NCI-H446 (cell line): ENCODE data around the gene ARNT2.

Experiments used
- DNase-seq, 2 experiments: peaks; one replicate each; lab custom pipeline; 2025; lab: John Stamatoyannopoulos, UW

Gene ARNT2

DNA sequence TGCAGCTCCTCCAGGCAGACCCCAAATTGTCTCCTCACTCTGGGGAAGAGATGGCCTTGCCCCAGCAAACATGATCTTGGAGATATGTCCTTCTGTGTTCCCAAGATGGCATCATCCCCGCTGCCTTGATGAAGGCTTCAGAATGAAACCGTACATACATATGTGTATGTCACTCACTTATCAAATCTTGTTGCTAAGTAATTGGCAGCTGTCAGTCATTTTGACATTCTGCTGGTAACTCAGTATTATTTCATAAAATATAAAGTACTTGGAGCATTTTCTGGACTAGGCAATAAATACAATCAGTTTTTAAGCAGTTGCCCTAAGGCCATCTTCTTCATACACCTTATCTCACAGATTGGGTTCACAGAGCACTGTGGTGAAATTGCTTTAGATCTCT is 62.4 kb downstream of the ARNT2 start:
- DNase-seq: no peak

DNA sequence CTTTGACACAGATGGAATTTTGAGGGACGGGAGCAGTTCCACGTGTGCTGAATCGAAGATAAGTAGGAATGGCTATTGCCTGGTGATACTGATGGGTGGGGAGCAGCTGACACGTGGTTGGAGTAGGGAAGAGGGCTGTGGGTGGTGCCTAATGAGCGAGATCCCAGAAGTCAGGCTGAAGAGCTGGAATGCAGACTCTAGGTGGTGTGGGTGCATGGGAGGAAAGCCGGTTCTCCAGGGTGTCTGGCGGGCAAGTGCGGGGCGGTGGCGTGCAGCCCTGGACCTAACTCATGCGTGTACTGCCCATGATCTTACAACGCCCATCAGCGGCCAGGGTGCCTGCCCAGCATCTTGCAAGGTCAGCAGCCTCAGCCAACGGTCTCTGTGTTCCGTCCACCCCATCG is 63.1 kb downstream of the ARNT2 start:
- no peak for DNase-seq

DNA sequence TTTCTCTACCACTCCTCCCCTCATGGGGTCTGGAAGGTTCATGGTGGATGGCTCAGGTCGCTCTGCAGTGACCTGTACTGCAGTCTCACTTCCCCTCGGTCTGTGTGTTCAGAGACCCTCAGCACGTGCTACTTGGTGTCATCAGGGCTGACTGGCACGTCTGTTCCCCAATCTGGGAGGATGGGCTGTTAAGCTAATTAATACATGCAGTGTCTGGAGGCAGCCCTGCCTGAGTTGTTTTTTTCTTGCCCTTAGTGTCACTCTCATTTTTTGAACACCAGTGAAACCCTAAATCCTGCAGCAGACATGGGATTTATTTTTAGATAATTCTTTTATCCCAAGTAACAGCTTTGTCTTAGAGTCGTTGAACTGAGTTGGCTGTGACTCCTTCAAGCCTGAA is 64.6 kb downstream of the ARNT2 start:
- no peak for DNase-seq

DNA sequence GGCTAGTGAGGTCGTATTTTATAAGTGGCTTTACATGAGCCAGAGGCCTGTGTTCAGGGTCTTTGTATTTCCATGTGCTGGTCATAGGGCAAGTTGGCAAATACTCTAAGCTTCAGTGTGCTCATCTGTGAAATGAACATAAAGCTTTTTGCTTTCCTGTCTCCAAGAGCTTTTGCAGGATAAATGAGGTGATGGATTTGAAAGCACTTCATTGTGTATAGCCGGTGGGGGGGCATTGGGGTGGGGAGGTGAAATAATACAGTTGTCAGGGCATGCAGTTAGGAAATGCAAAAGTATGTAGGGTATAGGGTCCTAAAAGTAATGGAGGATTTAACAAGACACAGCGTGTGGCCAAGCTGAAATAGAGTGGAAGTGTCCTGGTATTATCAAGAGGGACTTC is 67.7 kb downstream of the ARNT2 start:
- no peak for DNase-seq

DNA sequence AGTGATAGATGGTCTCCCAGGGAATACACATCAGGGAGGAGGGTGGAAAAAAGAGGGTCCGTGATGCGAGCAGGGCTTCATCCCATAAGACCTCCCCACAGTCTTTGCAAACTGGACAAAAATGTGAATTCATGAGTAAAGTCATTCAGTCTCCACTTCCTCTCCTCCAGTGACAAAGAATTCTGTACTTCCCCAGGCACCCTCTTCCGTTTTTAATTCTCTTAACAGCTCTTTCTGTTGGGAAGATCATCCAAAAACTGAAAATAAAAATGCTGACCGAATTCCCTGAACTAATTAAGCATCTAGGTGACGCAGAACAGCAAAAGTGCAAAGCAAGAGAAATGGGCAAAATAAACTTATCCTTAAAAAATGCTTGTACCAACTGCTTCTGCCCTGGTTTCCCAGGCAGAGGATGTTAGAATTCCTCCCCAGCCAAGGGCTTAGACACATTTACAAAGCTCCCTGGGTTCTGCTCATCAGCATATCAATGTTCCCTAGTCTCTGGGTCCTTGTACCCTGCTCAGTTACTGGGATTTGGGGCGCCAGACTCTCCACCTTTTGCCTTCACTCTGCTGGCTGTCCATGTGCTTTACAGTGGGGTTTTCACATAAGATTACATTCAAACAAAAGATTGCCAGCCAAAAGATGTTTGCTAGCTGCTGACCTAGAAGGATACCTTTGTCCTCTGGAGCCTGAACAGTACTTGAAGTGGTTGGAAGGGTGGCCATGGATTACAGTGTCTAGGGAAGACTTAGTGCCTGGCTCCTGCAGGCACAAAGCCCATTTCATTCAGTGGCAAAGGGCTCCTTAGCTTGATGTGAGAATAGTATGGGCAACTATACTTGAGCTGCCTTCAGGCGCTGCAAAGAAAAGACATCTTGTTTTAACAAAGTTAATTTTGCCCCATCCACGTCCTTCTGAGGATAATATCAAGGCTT is 69.4 kb downstream of the ARNT2 start:
- DNase-seq: no peak

DNA sequence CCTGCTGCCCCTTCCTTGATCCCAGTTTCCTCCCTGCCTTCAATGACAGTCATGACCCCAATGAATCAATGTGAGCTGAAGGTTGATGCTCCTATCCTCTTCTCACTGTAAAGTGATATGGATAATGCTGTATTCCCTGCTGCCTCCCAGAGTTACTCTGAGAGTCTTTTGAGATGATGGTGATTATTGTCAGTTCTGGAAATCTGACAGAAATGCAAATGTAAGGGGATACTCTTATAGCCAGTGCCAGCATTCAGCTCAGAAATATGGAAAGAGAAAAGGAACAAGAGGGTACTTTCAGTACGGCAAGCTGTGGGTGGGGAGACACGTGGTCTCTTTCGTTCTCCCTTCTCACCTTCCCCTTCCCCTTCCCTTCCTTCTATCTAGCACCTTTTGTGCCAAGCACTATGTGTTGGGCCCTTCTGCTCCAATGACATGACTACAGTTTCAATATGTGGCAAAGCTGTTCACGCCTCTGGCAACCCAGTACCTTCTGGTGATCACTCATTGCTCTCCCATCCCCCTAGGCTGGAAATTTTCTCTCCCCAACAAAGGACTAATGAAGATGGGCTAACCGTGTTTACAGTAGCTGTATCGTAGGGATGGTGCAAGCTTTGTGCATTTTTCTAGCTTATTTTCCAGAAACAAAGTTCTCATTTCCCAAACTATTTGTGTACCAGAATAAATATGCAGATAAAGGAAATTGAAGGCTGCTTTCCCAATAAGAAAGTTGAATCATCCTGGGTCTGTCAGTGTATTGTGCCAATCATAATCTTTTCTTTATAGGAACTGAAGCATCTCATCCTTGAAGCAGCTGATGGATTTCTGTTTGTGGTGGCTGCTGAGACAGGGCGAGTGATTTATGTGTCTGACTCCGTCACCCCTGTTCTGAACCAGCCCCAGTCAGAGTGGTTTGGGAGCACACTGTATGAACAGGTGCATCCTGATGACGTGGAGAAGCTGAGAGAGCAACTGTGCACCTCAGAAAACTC is 70.3 kb downstream of the ARNT2 start:
- DNase-seq: no peak

DNA sequence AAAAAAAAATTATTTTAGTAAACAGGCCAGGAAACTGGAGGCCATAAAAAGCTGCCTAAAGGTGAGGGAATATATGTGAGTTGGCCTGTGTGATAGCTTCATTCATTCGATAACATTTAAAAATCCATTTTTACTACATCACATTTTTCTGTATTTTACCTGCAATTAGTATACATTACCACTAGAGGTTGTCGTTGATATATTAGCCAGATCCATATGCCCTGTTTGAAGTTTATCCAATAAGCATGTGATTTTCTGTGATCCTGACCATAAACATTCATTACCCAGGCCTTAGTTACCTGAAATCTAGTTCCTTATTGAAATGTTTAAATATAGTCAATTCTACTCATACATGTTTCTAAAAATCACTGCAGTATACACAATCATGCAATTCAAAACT is 71.4 kb downstream of the ARNT2 start:
- no peak for DNase-seq

DNA sequence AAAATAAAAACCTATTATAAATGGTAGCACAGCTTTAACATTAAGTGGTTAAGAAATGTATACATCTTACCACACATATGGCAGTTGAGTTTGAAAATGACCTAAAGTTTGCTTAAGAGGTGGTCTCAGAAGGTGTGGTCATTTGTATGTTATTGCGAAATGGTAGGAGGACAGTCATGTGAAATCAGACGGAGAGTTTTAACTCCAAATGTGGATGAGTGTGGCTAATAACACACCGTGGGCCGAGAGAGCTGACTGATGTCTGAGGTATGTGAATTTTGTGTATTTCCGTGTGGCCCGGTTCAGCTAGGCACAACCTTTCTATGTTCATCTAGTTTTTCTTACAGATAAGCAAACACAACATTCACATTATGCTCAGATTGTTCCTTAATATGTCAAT is 71.9 kb downstream of the ARNT2 start:
- no peak for DNase-seq

DNA sequence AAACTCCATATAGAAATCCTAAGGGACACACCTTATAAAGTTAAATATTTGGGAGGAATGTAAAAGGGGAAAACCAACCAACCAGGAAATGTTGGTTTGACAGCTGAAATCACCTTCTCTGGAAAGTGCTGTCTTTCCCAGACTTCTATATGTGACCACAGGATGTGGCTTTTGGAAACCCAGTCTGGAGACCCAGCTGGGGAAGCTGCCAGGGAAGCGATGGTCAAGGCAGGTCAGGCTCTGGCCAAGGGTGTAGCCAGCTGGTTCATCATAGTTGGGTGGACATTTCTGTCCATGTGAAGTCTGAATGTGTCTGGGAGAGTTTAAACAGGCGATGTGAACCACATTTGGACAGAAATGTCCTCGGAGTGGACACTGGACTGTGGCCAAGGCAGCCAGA is 73.9 kb downstream of the ARNT2 start:
- DNase-seq: no peak

DNA sequence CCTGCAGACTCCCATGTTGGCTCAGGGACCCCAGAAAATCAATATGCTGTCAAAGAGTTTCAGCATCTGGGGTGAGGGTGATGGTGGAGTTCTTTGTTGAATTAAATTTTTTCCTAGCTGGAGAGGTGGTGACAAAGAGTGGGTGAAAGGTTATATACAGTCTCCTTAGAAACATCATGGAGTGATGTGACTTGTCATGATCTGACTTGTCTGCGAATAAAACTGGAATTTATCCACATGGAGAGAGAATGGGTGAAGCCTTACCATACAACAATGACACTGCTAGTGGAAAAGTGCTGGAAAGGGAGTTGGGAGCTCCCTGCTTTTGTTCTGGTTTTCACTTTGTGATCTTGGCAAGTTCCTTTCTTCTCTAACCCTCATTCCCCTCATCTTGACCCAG is 75.0 kb downstream of the ARNT2 start:
- DNase-seq: no peak

DNA sequence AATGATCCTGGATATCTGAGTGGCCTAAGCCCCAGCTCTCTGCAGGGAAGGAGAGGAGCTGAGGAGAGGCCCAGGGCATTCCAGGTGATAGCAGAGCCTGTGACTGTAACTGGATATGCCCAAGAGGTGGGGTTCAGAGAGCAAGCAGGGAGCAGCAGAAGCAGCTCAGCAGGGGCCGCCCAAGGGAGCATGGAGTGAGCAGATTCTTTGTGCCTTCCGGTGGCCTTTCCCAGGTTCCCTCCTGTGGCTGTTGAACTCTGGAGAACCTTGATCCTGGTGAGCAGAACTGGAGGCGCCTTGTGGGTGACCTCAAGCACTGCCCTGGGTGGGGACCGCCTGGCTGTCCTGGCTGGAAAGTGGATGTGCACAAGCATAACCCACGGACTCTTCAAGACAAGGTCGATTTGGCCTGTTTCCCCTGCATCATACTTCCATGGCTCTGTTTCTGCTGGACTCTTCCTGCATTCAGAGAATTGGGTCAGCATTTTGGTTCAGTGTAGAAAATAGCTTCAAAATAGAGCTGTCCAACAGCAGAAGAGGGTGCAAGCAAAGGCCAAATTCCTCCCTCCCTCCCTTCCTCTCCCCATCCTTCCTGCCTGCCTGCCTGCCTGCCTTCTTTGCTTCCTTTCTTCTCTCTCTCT is 76.1 kb downstream of the ARNT2 start:
- no peak for DNase-seq

DNA sequence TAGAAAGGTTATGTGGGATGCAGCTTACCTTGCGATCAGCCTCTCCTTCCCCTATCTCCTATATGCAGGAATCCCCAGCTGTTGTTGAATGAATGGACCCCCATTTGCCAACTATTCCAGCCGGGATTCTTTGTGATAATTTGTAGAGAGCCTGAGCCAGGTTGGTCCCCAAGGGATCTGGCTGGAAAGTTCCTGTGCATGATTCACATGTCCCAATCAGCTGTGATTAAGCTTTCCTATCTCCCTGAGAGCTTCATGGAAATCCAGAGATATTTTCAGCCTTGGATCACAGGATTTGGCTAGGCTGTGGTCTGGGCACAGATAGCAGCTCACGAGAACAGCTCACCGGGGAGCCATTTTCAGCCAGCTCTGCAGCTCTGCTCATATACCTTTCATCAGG is 76.7 kb downstream of the ARNT2 start:
- DNase-seq: peak in 1 of 2 experiments; percentile 2

DNA sequence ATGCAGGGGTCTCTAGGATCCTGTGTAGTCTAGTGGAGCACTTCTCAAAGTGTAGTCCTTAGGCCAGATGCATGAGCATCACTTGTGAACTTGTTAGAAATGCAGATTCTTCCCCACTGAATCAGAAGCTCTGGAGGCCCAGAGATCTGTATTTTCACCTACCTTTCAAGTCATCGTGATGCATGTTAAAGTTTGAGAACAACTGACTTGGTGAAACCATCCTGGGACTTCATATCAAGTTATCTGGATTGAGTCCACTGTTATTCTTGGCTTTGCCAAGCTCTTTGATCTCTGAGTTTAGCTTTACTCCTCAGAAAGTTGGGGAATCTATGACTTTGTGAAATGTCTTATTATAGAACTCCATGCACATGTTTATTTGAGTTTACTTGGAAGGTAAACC is 78.5 kb downstream of the ARNT2 start:
- no peak for DNase-seq

DNA sequence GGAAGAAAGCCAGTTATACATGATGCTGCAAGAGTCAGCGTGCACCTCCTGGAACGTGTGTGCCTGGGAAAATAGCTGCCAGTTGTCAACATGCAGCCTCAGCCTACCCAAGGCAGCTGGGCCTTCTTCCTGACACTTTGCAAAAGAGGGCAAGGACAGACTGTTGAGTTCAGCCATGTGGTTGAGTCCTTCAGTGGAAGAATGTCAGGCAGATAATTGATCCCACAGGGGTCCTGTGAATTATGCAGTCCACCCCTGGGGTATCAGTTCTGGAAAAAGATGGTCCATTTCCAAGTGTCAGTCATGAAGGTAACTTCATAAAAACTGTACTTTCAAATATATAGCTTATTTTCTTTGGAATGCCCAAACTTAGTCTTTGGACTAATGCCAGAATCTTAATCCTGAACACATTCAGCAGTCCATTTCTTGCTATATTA is 79.6 kb downstream of the ARNT2 start:
- DNase-seq: no peak

DNA sequence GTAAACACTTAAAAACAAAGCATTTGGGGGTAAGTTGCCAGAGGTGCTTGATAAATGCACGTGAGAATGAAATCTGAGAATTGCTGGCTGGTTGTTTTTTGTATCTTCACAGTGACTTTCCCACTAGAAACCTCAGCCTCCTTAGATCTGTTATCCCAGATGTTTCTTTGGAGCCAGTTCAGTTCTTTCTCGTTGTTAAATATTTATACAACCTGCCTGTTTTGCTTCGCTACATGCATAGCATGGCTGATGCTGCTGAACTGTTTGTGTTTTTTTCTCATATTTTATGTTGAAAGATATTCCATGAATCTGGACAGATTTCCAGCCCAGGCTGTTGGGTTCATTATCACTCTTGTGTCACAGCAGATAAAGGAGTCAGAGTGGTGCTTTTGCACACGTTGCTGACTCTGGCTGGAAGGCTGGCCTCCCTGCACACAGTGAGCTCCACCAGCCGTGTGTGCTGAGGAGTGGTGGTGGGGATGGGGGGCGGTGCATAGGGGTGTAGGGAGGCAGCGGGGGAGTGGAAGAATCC is 80.2 kb downstream of the ARNT2 start:
- no peak for DNase-seq

DNA sequence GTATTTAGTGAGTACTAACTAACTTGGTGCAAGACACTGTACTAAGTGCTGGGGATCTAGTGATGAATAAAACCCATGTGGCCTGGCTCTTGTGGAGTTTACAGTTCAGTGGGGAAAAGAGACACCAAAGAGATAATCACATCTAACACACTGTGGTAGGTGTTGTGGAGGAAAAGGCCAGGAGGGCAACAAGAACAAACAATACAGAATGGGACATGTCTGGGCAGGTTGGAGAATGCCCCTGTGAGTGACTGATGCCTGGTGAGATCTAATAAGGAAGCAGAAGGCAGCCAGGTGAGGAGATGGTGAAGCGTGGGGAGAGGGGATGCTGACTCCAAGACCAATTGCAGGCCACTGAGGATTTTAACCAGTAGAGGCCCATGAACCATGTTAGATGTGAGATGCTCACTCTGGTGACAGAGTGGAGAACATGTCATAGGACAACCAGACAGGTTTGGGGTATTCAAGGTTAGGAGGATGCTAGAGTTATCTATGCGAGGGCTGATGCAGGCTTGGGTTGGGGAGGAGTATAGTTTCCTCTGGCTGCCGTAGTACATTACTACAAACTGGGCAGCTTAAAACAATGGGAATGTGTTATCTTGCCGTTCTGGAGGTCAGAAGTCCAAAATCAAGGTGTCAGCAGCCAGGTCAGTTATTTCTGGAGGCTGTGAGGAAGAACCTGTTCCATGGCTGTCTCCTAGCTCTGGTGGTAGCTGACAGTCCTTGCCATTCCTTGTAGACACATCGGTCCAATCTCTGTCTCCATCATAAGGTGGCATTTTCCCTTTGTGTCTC is 81.4 kb downstream of the ARNT2 start:
- DNase-seq: no peak

DNA sequence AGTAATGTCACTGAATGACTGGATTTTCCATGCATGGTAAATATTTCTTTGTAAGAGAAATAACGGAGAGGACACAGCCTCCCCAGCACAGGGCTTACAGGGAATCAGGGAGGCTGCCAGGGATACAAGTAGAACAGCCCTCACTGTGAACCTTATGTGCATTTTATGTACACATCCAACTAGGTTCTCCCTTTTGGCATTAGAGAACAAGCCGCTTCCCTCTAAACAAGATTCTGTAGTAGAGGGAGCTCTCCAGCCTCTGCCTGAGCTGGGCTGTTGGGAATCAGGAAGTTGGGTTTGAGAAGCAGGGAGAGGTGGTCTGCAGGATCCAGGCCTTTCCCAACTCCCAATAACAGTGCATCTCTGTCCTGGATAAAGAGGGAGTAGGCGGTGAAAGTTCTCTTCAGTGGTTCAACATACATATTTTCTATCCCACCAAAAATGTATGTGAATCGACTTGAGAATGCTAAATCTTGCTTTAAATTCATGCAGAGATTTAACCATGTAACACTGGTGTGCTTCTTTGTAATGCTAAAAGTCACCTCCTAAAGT is 83.7 kb downstream of the ARNT2 start:
- DNase-seq: no peak

DNA sequence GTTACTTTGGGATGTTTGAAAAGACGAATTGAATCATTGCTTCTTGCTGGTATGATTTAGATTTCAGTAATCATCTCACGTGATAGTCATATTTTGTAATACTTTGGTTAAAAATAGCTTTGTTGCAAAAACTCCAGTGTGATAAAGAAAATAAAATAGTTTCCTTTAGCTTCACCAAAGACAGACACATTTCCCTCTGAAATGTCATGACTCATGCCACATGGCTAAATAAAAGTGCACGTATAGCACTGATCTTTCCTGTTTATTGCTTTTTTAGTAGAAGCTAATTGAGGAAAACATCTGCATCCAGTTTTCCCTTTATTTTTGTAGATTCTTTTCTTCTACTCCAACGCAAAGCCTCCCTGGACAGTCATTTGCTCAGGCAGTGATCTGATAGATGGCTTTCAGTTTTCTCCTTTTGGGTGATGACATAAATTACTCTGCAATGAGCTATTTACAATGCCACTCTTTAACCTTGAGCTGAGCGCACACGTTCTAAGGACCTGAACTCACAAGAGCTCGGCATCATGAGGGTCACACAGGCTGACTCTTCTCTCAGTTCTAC is 84.9 kb downstream of the ARNT2 start:
- no peak for DNase-seq

DNA sequence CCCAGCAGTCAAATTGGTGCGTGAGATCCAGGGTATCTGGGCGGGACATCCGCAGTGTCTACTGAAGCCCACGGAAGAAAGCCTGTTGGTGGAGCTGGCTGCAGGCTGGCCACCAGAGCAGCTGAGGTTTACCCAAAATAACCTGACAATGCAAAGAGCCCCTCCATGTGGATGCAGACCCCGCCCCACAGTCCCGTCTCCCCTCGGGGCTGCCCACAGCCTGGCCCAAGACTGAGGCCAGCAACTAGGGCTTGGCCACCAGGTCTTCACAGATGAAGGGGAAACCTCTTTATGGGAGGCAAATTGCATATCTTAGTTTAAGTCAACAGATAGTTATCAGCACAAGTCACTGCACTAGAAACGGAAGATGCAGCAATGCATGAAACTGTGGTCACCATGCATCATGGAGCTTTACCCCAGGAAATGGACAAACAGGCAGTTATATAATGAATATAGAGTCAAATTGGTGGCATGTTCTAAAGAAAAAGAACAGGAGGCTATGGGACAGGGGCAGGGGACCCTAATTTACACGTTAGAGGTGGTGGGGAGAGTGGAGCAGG is 86.3 kb downstream of the ARNT2 start:
- no peak for DNase-seq

DNA sequence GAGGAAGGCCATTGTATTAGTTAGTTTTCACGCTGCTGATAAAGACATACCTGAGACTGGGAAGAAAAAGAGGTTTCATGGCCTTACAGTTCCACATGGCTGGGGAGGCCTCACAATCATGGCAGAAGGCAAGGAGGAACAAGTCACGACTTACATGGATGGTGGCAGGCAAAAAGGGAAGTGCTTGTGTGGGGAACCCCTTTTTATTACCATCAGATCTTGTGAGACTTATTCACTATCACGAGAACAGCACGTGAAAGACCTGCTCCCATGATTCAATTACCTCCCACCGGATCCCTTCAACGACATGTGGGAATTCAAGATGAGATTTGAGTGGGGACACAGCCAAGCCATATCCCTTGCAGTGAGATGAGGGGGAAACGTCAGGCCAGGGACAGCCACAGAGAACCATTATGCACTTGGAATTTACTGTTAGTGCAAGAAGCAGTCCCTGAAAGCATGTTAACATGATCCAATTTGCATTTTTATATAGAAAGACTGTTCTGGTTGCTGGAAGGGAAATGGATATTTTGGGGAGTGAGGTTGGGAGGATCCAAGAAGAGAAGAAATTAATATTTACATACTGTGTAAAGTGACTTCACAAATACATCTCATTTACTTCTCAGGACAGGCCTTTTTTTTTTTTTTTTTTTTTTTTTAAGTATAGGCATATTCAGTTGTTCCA is 87.1 kb downstream of the ARNT2 start:
- DNase-seq: no peak
